HEK293 (cell line): Measurements from ENCODE around the gene ABCF2.

Experiments
- CTCF ChIA-PET: fragments of 350-600 bp; formaldehyde crosslinking; extraction: SDS; loops from one replicate; lab custom pipeline; 2021; ENCODE audit warnings: antibody characterized with exemption; lab: Yijun Ruan, JAX
- POLR2A ChIA-PET: fragments of 300-600 bp; formaldehyde crosslinking; extraction: SDS; loops from one replicate; lab custom pipeline; 2020; ENCODE audit warnings: antibody characterized with exemption, inconsistent platforms; lab: Yijun Ruan, JAX
- H3K27ac ChIP-seq: fragments of 200-500 bp; sonication (Bioruptor generic); 2 replicates; pipeline ENCODE4 v1.5.1; 2014; ENCODE audit warnings: low read depth, low read length, control low read depth, inconsistent platforms; ENCODE audit errors: extremely low read depth
- H3K36me3 ChIP-seq, 2 experiments: fragments of 200-500 bp in 1 of 2; sonication (Bioruptor generic) in 1 of 2; 1 replicate in 1 of 2; 2 replicates in 1 of 2; pipeline ENCODE4 v1.5.1; 2014 to 2017; ENCODE audit warnings: inconsistent platforms in 2 of 2, low read length in 2 of 2; ENCODE audit not compliant: control insufficient read depth in 2 of 2, insufficient read depth in 1 of 2
- H3K4me1 ChIP-seq: fragments of 200-500 bp; sonication (Bioruptor generic); 2 replicates; pipeline ENCODE4 v1.5.1; 2014; ENCODE audit warnings: mild to moderate bottlenecking, low read length, inconsistent platforms; ENCODE audit not compliant: control insufficient read depth, insufficient read depth
- H3K4me3 ChIP-seq: 2 replicates; pipeline ENCODE4 v1.5.1; 2011; ENCODE audit warnings: low read depth, mild to moderate bottlenecking, control low read depth, low read length, moderate library complexity
- H3K9me3 ChIP-seq: fragments of 200-500 bp; sonication (Bioruptor generic); 2 replicates; pipeline ENCODE4 v1.5.1; 2014; ENCODE audit warnings: low read depth, low read length, inconsistent platforms; ENCODE audit not compliant: control insufficient read depth, insufficient read depth
- GLIS2 ChIP-seq: fragments of 450-650 bp; formaldehyde crosslinking; IDR thresholded peaks from 2 replicates; pipeline ENCODE4 v1.5.1; 2016; ENCODE audit warnings: missing biosample characterization, missing genetic modification characterization
- HIC1 ChIP-seq: fragments of 450-650 bp; formaldehyde crosslinking; IDR thresholded peaks from 2 replicates; pipeline ENCODE4 v1.5.1; 2016; ENCODE audit warnings: missing biosample characterization, missing genetic modification characterization
- KLF17 ChIP-seq: fragments of 450-650 bp; formaldehyde crosslinking; IDR thresholded peaks from 2 replicates; pipeline ENCODE4 v1.5.1; 2016; ENCODE audit warnings: missing biosample characterization, missing genetic modification characterization
- MEIS1 ChIP-seq: sonication (generic); formaldehyde crosslinking; IDR thresholded peaks from 2 replicates; pipeline ENCODE4 v1.8.1; 2022; ENCODE audit warnings: missing genetic modification reagents, mild to moderate bottlenecking, borderline replicate concordance
- OSR2 ChIP-seq: fragments of 450-650 bp; formaldehyde crosslinking; IDR thresholded peaks from 2 replicates; pipeline ENCODE4 v1.5.1; 2016; ENCODE audit warnings: missing biosample characterization, missing genetic modification characterization
- PATZ1 ChIP-seq: fragments of 450-650 bp; formaldehyde crosslinking; IDR thresholded peaks from 2 replicates; pipeline ENCODE4 v1.5.1; 2016; ENCODE audit warnings: missing biosample characterization, missing genetic modification characterization
- PRDM1 ChIP-seq: fragments of 450-650 bp; formaldehyde crosslinking; IDR thresholded peaks from 2 replicates; pipeline ENCODE4; 2016; ENCODE audit warnings: missing biosample characterization, missing genetic modification characterization
- PRDM6 ChIP-seq: fragments of 450-650 bp; formaldehyde crosslinking; IDR thresholded peaks from 2 replicates; pipeline ENCODE4 v1.5.1; 2017; ENCODE audit warnings: missing biosample characterization, missing genetic modification characterization
- REST ChIP-seq: fragments of 450-650 bp; formaldehyde crosslinking; IDR thresholded peaks from 2 replicates; pipeline ENCODE4 v1.5.1; 2016; ENCODE audit warnings: missing biosample characterization, missing genetic modification characterization
- SP3 ChIP-seq: fragments of 450-650 bp; formaldehyde crosslinking; IDR thresholded peaks from 2 replicates; pipeline ENCODE4 v1.5.1; 2016; ENCODE audit warnings: missing biosample characterization, missing genetic modification characterization
- ZBTB1 ChIP-seq: fragments of 450-650 bp; formaldehyde crosslinking; IDR thresholded peaks from 2 replicates; pipeline ENCODE4 v1.5.1; 2016; ENCODE audit warnings: missing biosample characterization, missing genetic modification characterization
- ZBTB8A ChIP-seq: fragments of 450-650 bp; formaldehyde crosslinking; IDR thresholded peaks from 2 replicates; pipeline ENCODE4 v1.5.1; 2016; ENCODE audit warnings: missing biosample characterization, missing genetic modification characterization
- ZNF114 ChIP-seq: fragments of 450-650 bp; formaldehyde crosslinking; IDR thresholded peaks from 2 replicates; pipeline ENCODE4 v1.5.0; 2017; ENCODE audit warnings: missing biosample characterization, missing genetic modification characterization
- ZNF140 ChIP-seq: fragments of 450-650 bp; formaldehyde crosslinking; IDR thresholded peaks from 2 replicates; pipeline ENCODE4 v1.5.1; 2016; ENCODE audit warnings: missing biosample characterization, missing genetic modification characterization
- ZNF24 ChIP-seq: fragments of 450-650 bp; formaldehyde crosslinking; IDR thresholded peaks from 2 replicates; pipeline ENCODE4 v1.5.1; 2016; ENCODE audit warnings: missing biosample characterization, missing genetic modification characterization
- ZNF292 ChIP-seq: fragments of 450-650 bp; formaldehyde crosslinking; IDR thresholded peaks from 2 replicates; pipeline ENCODE4 v1.5.1; 2016; ENCODE audit warnings: low read depth, missing biosample characterization, missing genetic modification characterization, borderline replicate concordance
- ZNF324 ChIP-seq: fragments of 450-650 bp; formaldehyde crosslinking; IDR thresholded peaks from 2 replicates; pipeline ENCODE4 v1.5.1; 2016; ENCODE audit warnings: missing biosample characterization, missing genetic modification characterization
- ZNF416 ChIP-seq: fragments of 450-650 bp; formaldehyde crosslinking; IDR thresholded peaks from 2 replicates; pipeline ENCODE4 v1.5.1; 2016; ENCODE audit warnings: missing biosample characterization, missing genetic modification characterization
- ZNF488 ChIP-seq: fragments of 450-650 bp; formaldehyde crosslinking; IDR thresholded peaks from 2 replicates; pipeline ENCODE4 v1.5.1; 2016; ENCODE audit warnings: missing biosample characterization, missing genetic modification characterization
- ZNF837 ChIP-seq: fragments of 450-650 bp; formaldehyde crosslinking; IDR thresholded peaks from 2 replicates; pipeline ENCODE4 v1.5.1; 2016; ENCODE audit warnings: missing biosample characterization, missing genetic modification characterization
- ZNF843 ChIP-seq: fragments of 450-650 bp; formaldehyde crosslinking; IDR thresholded peaks from 2 replicates; pipeline ENCODE4 v1.5.1; 2016; ENCODE audit warnings: missing biosample characterization, missing genetic modification characterization

The ABCF2 gene

GRCh38 chr7:151173386-151174245 lies 53.4 kb downstream of the ABCF2 start:
- H3K4me3 ChIP-seq, result no peak overlapping the region
- H3K27ac ChIP-seq, result no peak overlapping the region
- H3K4me1 ChIP-seq, result no peaks in the 10 kb centered on the region
- no peaks in the 10 kb centered on the region for H3K9me3 ChIP-seq
- CTCF ChIA-PET, result interaction anchor here (0.7 to 1.2 kb wide), 5 partner anchors 17 to 142 kb away, joined by 4 to 6 read pairs (median 5); no protein-coding TSS in a partner anchor
- H3K36me3 ChIP-seq, result no peaks in the 10 kb centered on the region
- POLR2A ChIA-PET, result no interaction called here
- TF ChIP-seq ZNF114 (no peak), PRDM6 (no peak), ZNF140 (tag by site-specific recombination) (no peak), ZBTB8A (tag by site-specific recombination) (no peak), ZNF292 (tag by site-specific recombination) (no peak), ZBTB1 (tag by site-specific recombination) (no peak), KLF17 (tag by site-specific recombination) (no peak), ZNF416 (tag by site-specific recombination) (no peak), GLIS2 (tag by site-specific recombination) (no peak), MEIS1 (CRISPR knock-in tag) (no peak), ZNF843 (tag by site-specific recombination) (no peak), ZNF488 (tag by site-specific recombination) (no peak), ZNF837 (tag by site-specific recombination) (no peak), REST (tag by site-specific recombination) (no peak)

- Histone ChIP-seq H3K9me3 (no peaks in the 10 kb centered on the region), H3K27ac (no peak overlapping the region), H3K36me3 (no peaks in the 10 kb centered on the region), H3K4me3 (no peak overlapping the region), H3K4me1 (no peaks in the 10 kb centered on the region)
- POLR2A ChIA-PET, result no interaction called here
- CTCF ChIA-PET, result interaction anchor here (0.6 to 1.2 kb wide), 31 partner anchors 9 to 1568 kb away, joined by 3 to 12 read pairs (median 5); partner anchors contain the start of genes ABCF2 and CHPF2
- TF ChIP-seq PRDM1 (tag by site-specific recombination), result peak; percentile 62
- no peak for TF ChIP-seq OSR2 (tag by site-specific recombination)
- 0 out of 2 replicates have a peak, but pooled peaks have one; percentile 50 for TF ChIP-seq HIC1
- peak; percentile 46; the same call in 1 of the 2 replicates for TF ChIP-seq SP3 (tag by site-specific recombination)
- TF ChIP-seq ZBTB1 (tag by site-specific recombination), result no peak
- TF ChIP-seq ZNF324 (tag by site-specific recombination), result peak; percentile 82; the same call in 1 of the 2 replicates
- TF ChIP-seq PATZ1 (tag by site-specific recombination), result 0 out of 2 replicates have a peak, but pooled peaks have one; percentile 24
- peak; percentile 64 for TF ChIP-seq ZNF24
Observed at GRCh38 chr7:151172273-151173141, 54.5 kb downstream of the ABCF2 start.
